BE2C (cell line): ENCODE data around the gene ACBD7.
A peak's percentile ranks its signal among the peaks of the same experiment; 100 is the strongest.

Experiments
- DNase-seq: peaks from one replicate; pipeline ENCODE4 v3.0.0-alpha.2; 2020
- H3K27me3 ChIP-seq: fragments of 250-450 bp; sonication (Bioruptor Pico); 2 replicates; pipeline ENCODE4 v1.5.1; 2020; ENCODE audit warnings: mild to moderate bottlenecking
- H3K36me3 ChIP-seq: fragments of 250-450 bp; sonication (Bioruptor Pico); 2 replicates; pipeline ENCODE4 v1.5.1; 2020; ENCODE audit warnings: mild to moderate bottlenecking
- H3K4me1 ChIP-seq: fragments of 250-450 bp; sonication (Bioruptor Pico); 2 replicates; pipeline ENCODE4 v1.5.1; 2020
- H3K4me3 ChIP-seq: 2 replicates; pipeline ENCODE4 v1.5.1; 2011; ENCODE audit warnings: low read depth, low read length
- H3K9me3 ChIP-seq: fragments of 250-450 bp; sonication (Bioruptor Pico); 2 replicates; pipeline ENCODE4 v1.5.1; 2020
- TF ChIP-seq, protein P1 (sequence below): IDR thresholded peaks from 2 replicates; pipeline ENCODE4 v1.5.1; 2012; ENCODE audit warnings: mild to moderate bottlenecking, low read depth, low read length

ACBD7 gene

DNA sequence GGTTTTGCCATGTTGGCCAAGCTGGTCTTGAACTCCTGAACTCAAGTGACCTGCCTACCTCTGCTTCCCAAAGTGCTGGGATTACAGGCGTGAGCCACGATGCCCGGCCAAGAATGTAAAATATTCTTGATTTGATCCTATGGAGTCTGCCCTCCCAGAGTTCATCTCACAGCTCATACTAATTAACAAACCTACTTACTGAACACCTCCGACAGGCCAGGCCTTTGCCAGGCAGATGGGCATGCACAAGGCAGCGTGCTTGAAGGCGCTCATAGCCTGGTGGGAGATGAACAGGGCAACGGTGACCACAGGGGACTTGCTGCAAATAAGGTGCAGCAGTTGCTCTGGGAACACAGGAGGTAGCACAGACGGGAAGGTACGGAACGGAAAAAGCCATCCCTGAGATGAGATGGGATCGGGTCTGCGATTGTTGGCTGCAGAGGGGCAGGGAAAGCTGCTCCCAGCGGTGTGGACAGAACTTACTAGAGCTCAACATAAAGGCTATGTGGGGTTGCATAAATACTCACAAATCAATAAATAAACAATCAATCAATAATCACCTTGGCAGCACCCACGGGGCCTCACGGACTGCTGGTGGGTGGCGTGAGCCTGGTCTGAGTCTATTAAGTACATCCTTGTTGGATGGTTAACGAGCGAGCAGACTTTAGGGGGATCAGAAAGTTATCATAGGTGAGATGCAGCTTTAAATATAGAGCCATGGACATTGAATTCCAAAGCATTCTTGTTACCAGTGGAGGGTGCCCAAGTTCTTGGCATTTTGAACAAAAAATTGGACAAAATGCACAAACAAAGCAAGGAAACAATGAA lies 4.7 kb downstream of the ACBD7 start:
- Histone ChIP-seq H3K4me1 (no peaks in the 10 kb centered on the region), H3K36me3 (no peaks in the 10 kb centered on the region), H3K9me3 (no peaks in the 10 kb centered on the region), H3K4me3 (peak overlapping the region; percentile 56), H3K27me3 (no peaks in the 10 kb centered on the region)
- TF ChIP-seq, protein P1, sequence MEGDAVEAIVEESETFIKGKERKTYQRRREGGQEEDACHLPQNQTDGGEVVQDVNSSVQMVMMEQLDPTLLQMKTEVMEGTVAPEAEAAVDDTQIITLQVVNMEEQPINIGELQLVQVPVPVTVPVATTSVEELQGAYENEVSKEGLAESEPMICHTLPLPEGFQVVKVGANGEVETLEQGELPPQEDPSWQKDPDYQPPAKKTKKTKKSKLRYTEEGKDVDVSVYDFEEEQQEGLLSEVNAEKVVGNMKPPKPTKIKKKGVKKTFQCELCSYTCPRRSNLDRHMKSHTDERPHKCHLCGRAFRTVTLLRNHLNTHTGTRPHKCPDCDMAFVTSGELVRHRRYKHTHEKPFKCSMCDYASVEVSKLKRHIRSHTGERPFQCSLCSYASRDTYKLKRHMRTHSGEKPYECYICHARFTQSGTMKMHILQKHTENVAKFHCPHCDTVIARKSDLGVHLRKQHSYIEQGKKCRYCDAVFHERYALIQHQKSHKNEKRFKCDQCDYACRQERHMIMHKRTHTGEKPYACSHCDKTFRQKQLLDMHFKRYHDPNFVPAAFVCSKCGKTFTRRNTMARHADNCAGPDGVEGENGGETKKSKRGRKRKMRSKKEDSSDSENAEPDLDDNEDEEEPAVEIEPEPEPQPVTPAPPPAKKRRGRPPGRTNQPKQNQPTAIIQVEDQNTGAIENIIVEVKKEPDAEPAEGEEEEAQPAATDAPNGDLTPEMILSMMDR: no peak
- DNase-seq: no peak

DNA sequence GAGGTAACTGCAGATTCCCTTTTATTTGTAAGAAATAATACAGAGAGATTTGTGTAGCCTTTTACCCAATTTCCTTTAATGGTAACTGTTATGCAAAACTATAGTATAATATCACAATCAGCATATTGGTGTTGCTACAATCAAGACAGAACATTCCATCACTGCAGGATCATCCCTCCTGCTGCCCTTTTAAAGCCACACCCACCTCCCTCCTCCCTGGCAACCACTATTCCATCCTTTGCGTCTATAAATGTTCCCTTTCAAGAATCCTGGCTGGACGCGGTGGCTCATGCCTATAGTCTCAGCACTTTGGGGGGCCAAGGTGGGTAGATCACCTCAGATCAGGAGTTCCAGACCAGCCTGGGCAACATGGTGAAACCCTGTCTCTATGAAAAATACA lies 13.2 kb downstream of the ACBD7 start:
- Histone ChIP-seq H3K9me3 (no peaks in the 10 kb centered on the region), H3K4me1 (no peaks in the 10 kb centered on the region), H3K36me3 (no peaks in the 10 kb centered on the region), H3K27me3 (no peaks in the 10 kb centered on the region), H3K4me3 (no peak overlapping the region)
- TF ChIP-seq, protein P1: no peak
- no peak for DNase-seq

DNA sequence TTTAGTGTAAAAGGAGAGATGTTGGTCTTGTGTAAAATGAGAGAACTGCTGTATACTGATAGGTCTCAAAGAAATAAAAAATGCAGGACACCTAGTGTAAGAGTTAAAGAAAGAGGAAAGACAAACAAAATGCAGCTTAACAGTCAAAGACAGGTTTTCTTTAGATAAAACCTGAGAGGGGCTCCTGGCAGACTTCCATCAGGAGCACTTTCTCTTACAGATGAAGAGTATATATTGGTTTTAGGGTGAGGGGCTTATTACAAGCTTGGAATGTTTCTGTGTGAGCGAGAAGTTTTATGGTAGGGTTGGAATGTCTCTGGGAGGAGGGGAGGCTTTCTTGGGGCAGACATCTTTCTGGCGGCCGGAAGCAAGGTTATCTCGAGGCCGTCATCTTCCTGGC lies 16.2 kb downstream of the ACBD7 start:
- Histone ChIP-seq H3K27me3 (no peaks in the 10 kb centered on the region), H3K4me1 (no peaks in the 10 kb centered on the region), H3K9me3 (no peaks in the 10 kb centered on the region), H3K36me3 (no peaks in the 10 kb centered on the region), H3K4me3 (no peak overlapping the region)
- DNase-seq: no peak
- TF ChIP-seq, protein P1: no peak

DNA sequence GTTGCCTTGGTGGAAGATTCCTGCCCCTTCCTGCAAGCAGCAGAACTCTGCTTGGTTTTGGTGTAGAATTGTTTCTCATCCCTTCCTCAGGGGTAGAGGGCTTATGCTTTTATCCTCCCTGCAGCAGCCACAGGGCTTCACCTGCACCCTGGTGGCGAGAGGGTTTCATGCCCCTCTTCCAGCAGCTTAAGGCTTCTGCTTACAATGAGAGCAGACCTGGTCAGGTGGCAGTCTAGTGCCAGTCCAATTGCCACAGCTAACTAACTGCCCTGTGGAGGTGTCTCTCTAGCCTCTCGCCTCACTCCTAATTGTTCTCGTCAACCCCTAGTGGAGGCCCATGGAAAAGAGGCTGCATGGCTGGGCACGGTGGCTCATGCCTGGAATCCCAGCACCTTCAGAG lies 19.3 kb downstream of the ACBD7 start:
- H3K4me3 ChIP-seq: no peak overlapping the region
- no peaks in the 10 kb centered on the region for H3K36me3 ChIP-seq
- no peaks in the 10 kb centered on the region for H3K27me3 ChIP-seq
- H3K4me1 ChIP-seq: no peaks in the 10 kb centered on the region
- no peak for DNase-seq
- TF ChIP-seq, protein P1: no peak
- H3K9me3 ChIP-seq: no peaks in the 10 kb centered on the region

DNA sequence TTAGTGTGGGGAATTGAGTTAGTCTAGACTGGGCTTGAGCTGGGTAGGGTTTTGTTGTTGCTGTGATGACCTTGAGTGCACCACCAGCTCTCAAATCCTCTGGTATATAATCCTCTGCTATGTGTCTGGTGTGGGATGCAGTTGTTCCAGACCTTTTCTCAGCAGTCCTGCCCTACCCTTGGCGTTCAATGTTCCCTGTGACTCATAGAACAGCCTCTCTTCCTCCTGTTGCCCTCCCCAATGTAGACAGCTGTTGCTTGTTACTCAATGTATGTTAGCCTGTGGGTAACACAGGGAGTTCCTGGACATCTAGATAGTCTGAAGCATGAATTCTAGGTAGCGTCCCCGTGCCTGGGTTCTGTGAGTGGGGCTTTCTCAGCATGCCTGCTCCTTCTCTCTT lies 19.8 kb downstream of the ACBD7 start:
- H3K9me3 ChIP-seq: no peaks in the 10 kb centered on the region
- no peaks in the 10 kb centered on the region for H3K27me3 ChIP-seq
- TF ChIP-seq, protein P1: no peak
- no peak for DNase-seq
- no peak overlapping the region for H3K4me3 ChIP-seq
- H3K4me1 ChIP-seq: no peaks in the 10 kb centered on the region
- H3K36me3 ChIP-seq: no peaks in the 10 kb centered on the region

DNA sequence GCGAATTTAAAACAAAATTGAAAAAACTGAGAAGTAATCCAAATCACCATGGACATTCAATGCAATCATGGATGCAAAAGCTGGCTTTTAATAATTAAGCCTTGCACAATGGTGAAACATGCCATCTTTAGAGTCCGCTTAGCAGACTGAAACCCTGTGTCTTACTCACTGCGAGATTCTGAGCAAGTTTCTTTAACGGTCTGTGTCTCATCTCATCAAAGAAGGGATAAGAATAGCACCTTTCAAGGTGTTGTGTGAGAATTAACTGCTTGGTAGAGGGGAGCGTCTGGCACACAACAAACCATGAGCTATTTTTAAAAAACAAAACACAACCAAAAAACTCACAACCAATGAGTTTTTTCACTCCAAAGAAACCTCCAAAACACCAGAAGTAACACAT lies 21.4 kb downstream of the ACBD7 start:
- Histone ChIP-seq H3K36me3 (no peaks in the 10 kb centered on the region), H3K4me1 (no peaks in the 10 kb centered on the region), H3K4me3 (no peak overlapping the region), H3K27me3 (no peaks in the 10 kb centered on the region), H3K9me3 (no peaks in the 10 kb centered on the region)
- DNase-seq: no peak
- TF ChIP-seq, protein P1: no peak
